ENCODE results near the gene CRYGN.

CRYGN gene, protein sequence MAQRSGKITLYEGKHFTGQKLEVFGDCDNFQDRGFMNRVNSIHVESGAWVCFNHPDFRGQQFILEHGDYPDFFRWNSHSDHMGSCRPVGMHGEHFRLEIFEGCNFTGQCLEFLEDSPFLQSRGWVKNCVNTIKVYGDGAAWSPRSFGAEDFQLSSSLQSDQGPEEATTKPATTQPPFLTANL

DNA sequence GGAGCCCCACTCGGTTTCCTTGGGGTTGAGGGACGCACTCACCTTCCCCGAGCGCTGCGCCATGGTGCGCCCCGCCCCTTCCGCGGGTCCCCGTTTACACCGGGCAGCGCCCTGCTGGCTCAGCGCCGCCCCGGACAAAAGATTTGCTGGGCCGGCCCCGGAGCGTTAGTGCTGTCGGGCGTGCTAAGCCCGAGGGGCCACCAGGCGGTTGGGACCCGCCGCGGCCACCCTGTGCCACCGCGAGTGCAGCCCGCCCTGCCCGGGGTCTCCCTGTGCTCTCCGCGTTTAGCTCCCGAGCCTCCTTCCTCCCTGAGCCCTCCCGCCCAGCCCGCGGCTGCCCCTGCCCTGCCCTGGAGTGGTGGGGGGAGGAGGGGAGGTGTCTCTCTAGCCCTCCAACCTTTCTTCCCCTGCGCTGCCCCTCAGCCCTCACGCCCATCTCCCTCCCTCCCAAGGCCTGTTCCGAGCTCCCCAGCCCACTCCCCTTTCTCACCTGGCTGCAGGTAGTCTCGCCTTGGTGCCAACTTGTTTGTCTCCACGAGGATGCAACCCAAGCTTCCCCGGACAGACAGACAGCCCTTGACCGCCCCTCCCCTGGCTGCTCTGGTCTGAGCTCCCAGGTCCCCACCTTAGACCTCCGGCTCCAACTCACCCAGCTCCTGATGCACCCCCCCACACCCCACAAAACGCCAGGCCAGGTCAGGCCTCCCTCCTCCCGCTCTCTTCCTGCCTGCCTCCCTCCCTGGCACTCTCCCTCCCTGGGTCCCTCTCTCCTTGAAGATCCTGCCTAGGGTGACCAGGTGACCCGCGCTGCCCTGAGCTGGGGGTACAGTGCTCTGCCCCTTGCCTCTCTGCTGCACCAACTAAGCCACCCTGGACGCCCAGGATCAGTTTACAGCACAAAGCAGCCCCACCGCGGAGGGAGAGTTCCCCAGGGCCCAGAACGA lies at the start of gene CRYGN:
Gene CRYGN, minus strand, starts transcription at position 287 of the 944 bp plus-strand sequence. Its CDS starts 224 bp downstream, at position 63.
- no peak for DNase-seq

DNA sequence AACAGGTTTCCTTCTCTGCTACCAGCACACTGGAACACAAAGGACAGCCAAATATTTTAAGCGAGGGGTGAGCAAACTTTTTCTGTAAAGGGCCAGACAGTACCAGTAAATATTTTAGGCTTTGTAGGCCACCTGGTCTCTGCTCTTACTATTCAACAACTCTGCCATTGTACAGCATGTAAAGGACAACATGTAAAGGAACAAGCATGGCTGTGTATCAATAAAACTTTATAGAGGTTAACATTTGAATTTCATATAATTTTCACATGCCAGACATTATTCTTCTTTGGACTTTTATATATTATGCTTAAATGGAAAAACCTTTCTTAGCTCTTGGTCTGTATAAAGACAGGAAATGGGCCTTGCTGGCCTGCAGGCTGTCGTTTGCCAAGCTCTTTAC lies 49.6 kb upstream of the CRYGN start:
- no peak for DNase-seq

DNA sequence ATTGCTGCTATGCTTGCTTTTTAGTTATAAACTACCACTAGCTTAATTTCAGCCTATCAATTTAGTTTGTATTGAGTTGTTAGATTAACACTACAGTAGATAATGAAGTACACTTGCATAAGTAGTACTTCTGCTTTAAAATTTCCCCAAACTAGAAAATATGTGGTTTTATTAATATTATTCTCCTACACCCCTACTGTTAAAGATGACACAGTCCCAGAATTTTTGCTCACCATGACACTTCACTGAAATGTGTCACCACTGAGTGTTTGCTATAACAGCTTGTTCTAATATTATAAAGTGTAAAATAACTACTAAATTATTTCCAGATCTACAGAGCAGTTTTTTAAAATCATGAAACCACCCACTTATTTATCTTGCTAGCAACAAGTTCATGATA lies 48.2 kb upstream of the CRYGN start:
- DNase-seq: no peak

DNA sequence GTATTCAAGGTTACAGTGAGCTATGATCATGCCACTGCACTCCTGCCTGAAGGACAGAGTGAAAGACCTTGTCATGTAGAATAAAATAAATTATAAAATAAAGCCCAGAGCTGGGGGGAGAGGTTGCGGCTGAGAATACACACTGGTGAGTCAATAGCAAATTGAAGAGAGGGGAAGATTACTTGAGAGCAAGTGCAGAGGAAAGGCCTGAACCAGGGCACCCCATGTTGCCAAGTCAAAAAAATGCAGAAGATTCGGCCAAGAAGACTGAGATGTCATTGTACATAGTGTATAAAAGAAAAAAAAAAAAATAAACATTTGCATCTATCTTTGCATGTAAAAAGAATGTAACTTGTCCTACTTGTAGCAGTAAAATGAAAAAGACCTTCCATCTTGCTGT lies 47.3 kb upstream of the CRYGN start:
- no peak for DNase-seq

DNA sequence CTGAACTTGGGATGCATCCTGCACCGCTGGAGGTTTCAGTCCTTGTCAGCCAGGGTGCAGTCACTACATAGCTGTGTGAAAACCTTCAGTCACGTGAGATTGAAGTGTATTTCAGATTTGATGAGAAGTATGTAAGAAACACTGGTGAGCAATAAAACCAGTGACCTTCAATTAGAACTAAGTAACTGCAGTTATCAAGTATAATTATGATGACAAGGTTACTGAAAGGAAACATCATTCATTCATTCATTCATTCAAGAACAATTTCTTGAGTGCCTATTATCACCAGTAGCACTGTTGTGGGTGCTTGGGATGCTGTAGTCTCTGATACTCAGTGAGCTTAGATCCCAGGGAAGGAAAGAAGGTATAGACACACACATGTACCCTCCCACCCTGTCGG lies 46.1 kb upstream of the CRYGN start:
- DNase-seq: no peak

DNA sequence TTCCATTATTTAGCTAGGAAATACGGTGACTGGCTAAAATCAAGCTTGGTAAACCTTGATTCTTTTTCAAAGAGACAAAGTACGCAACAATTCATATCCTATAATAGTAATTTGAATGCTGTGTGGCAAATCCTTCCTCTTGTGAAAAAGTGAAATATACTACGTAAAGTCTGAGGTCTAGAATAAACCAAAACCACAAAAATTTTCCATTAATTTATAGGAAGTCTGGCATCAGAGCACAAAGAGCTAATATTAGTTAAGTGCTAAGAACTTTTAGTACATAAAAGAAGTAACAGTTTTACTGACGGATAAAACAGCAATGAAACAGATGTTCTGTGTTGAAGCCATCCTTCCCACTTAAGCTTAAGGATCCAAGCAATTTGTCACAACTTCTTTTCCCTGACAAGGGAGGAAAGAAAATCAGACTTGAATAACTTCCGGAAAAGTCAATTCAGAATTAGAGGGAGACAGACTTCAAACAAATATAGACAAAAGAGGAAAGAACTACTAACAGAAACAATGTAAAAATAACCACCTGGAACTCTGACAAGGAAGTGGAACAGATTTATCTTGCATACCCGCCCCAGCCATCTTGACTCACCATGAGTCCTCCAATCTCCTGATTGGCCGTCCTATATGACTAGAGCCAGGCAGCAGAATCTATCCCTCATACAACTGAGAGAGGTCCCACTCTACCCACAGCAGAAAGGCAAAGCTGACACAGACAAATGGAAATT lies 45.2 kb upstream of the CRYGN start:
- no peak for DNase-seq

DNA sequence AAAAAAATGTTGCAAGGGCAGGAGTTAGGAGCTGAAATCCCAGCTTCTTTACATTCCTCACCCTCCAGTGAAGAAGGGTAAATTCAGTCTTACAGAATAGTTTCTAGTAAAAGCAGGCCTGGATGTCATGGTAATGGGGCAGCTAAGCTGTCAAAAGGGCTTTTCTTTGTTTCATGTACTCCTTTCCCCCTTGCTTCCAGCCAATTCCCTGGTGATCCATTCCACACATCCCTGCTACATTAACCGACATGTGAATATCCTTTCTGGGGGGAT lies 43.7 kb upstream of the CRYGN start:
- no peak for DNase-seq

DNA sequence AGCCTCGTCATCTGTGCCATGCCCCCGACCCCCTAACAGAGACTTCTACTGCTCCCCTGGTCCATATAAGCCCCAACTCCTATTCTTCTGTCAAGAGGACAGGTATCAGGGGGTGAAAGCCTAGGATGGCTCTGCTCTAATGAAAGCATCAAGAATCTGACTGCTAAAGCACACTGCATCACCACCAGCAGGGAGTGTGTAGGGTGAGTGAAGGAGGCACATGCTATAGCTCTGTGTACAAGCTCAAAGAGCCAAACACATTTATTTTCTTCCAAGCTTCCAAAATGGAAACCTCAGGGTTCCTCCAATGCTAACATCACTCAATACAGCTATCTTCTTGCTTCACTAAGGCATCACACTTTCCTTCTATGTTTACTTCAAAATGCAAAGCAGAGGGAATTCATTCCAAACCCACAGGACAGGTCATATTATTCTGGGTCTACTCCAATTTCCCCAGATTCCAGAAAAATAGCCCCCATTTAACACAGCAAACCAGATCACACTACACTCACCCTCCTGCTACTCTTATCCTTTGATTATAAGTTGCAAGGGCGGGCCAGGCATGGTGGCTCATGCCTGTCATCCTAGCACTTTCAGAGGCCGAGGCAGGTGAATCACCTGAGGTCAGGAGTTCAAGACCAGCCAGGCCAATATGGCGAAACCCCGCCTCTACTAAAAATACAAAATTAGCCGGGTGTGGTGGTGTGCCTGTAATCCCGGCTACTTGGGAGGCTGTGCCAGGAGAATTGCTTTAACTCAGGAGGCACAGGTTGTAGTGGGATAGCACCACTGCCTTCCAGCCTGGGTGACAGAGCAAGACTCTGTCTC lies 43.2 kb upstream of the CRYGN start:
- no peak for DNase-seq

DNA sequence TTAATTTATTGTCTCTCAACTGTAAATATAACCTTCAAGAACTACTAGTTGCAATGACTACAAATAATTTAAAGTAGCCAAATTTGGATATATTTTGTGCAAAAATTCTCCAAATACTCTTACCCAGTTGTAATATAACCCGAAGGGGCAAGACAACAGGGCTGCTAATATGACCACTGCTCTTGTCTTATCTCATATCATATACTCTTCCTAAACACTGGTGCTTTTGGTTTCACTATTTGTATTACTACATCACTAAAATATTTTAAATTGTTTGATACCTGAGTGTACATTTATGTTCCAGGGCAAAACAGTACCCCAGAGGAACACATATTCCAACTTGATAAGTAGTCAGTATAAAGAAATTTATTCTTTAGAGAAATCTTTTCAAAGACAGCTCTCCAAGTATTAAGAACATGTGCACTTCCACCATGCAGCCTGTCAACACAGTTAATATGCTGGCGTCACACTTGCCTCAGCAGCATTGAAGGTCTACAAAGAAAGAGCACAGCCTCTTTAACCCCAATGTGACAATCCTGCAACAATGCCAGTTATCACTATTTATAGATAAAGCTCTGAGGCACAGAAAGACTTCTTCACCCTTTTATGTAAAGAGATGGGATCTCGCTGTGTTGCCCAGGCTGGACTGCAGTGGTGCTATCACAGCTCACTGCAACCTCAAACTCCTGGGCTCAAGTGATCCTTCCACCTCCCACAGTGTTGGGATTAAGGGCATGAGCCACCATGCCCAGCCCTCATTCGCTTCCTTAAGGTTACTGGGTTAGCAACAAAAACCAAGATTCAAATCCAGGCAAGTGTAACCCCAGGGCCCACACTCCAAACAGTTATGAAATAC lies 41.9 kb upstream of the CRYGN start:
- no peak for DNase-seq

DNA sequence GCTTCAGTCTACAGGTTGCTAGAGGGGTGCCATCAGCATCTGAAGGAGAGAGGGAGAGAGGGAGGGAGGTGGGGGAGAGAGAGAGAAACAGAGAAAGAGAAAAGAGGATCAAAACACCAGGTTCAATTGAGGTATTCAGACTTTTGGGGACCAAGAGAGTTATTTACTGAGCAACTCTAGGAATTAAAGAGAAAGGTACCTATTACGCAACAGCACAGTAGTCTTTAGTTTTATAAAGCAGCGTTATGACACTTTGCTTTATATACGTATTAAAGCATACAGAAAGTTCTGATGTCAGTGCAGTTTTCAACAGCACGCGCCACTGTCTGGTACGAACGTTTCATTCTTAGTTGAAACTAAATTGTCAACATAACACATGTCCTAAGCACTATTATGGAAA lies 37.9 kb upstream of the CRYGN start:
- DNase-seq: no peak

DNA sequence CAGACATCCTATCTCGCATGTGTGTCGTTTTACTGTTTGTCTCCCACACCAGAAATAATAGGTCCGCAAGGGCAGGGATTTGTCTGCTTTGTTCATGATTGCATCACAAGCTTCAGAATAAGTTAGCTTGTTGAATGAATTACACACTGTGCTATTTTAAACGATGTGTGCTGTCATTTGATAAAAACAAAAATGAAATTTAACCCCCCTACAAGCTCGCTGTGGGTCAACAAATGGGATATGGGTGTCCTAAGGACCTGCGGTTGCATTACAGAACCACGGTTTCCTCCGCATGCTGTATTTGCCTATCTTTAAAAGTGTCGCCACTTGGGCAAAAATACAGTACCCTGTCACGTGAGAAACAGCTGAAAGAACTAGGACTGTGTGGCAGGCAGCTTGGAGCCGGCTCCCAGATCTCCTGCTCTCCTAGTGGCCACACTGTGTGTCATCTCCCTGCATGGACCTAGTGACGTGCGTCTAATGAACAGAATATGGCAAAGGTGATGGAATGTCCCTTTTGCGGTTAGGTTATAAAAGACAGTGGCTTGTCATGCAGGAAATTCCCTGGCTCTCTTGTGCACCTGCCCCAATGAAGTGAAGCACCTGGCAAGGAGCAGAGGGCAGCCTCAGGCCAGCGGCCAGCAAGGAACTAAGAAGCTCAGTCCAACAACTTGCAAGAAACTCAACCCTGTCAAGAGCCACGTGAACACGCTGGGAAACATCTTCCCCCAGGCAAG lies 32.9 kb upstream of the CRYGN start:
- DNase-seq: no peak

DNA sequence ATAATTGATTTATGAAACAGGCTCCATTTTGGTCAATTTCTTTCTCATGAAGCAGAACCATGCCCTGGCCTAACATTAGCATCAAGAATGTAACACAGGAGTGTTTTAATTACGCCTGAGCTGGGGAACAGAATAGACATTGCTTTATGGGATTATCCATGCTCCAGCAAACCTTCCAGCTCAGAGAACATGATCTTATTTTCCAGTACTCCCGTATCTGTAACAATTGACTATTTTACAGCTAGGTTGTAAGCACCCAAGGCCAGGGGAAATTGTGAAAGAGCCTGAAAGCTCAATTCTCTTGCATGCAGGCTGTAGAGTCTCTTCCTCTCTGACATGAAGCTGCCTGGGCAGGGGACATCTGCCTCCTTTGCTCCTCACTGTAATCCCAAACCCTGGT lies 30.8 kb upstream of the CRYGN start:
- DNase-seq: no peak

DNA sequence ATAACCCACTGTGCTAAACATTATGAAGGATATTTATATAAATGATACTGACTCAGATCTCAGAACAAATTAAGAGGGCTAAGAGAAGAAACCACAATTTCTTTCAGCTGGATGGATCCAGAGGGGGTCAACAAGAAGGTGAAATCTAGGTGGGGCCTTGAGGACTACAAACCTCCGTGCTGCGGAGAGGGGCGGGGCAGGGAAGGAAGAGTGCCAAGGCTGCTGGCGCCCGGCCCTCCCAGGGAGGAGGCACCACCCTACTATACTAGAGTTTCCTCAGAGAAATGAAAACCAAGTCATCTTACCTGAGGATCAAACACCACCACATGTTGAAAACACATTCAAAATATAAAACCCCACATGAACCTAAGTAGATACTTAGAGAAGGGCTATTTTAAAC lies 29.3 kb upstream of the CRYGN start:
- DNase-seq: no peak

DNA sequence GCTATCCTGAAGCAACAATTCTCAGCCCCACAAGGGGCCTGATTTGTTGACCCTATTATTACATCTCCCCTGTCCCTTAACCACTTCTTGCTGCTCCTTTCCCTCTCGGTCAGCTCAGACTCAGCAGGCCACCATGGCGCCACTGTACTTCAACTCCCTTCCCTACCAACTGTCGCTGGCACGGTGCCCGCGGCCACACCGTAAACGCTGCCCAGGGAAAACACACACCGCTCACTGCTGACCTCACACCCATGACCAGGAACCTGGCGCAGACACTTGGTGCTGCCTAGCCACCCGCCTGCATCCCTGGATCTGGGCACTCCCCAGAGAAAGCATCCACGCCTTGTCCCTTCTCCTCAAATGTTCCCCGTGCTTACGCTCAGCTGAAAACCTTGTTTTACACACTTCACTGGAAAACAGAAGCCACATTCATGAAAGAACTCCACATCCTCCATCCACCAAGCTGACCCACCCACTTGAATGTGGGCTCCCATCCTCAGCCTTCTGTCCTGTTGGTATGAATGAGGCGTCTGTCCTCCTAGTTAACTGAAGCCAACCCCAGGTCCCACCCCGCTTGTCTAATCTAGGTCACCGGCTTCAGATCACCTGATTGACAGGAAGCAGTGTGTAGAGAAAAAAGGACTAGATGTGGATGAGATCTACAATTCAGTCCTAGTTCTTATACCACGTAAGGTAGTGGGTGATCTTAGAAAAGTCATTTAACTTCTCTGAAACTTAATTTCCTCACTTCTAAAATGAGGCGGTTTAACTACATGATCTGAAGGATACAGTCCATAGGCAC lies 28.5 kb upstream of the CRYGN start:
- DNase-seq: no peak

DNA sequence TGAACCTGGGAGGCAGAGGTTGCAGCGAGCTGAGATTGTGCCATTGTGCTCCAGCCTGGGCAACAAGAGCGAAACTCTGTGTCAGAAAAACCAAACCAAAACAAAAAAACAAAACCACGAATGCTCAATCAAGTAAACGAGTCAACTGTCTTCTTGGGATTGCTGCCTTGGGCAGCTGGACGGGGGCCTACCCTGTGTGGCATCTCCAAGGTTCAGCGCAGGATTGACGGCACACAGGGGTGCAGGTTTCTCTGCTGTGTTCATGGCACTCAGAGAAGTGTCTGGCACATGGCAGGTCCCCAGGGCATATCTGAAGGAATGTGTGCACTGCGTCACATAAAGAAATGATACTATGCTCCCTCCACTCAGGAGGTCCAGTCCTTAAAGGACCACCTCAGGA lies 25.2 kb upstream of the CRYGN start:
- no peak for DNase-seq

DNA sequence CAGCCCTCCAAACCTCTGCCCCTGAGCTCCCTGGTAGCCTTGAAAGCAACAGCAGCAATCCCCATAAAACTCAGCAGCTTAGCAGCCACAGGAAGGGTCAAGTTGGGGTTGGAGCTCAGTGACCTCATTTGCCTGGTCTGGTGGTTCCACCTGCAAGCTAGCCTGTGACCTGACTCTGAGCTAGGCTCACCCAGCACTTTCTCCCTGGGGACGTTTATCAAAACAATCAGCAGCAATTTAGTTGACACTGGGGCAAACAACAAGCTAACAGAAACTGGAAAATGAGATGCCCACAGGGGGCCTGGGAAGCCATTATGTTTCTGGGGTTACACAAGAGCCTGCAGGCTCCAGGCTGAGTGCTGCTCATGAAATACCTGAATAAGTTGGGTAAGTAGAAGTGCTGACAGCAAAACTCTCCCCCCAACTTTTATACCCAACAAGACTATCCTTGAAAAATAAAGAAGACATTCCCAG lies 22.4 kb upstream of the CRYGN start:
- DNase-seq: no peak

DNA sequence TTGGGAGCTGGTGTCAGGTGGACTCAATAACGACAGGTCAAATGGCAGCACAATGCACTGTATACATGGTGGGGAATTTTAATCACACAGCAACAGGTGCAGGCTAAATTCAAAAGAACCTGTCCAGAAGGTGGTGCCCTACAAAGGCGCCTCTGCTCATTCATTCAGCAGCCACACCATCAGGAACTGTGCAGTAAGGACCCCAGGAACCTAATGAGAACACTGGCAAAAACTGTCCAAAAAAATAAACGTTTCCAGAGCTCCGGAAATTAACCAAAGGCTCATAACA lies 21.9 kb upstream of the CRYGN start:
- DNase-seq: no peak

DNA sequence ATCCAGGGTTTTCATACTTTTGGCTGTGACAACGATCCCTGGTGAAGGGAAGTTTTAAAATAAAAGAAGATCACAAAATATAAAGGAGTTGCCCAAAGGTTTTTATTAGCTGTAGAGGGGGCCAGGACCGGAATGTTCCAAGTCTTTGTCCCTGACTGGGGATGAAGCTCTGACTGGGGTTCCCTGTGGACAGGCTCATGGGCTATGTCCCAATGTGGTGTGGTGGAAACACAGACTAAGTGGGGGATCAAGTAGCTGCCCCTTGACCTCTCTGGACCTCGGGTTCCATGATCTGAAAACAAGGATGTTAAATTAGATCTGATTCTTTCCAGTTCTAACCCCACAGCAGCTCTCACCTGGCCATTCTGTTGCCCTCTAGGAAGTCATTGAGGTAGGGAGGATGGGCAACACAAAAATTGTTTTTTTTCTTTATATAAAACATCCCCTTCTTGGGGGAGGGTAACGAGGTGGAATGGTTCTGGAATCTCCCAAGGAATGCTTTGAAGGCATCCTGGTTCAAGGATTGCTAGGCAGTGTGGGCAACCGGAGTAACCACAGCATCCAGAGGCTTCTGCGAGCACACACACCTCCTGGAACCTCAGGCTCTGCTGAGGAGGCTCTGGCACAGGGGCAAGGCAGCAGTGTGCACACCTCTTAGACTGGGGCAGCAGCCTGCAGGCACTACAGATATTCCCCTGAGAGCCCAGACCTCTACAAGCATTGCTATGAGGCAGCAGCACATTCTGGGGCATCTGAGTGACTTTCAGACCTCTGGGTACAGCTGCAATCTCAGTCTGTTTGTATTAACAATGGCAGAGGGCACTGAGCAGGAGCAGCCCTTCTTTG lies 21.4 kb upstream of the CRYGN start:
- no peak for DNase-seq

DNA sequence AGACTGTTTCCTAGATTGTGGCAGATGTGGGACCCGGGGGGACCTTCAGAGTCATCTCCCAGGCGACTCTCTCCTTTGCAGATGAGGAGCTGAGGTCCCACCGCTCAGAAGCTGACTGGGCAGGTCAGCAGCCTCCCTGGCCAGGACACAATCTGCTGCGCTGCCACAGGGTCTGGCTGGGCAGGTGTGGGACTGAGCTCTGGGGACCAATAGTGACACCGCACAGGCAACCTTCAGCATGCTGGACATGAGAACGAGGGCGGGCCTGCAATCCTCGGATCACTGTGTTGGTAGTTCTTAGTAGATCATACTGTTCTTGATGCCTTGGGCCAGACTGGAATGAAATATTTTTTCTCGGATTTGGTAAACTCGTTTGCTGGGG lies 20.5 kb upstream of the CRYGN start:
- DNase-seq: no peak

Data from SHP77 (cell line).